Retinal pigment epithelial cell (primary cell): ENCODE measurements around the gene MKX.

Source experiments
- DNase-seq: peaks from one replicate; pipeline ENCODE4 v3.0.0-alpha.2; 2010; ENCODE audit warnings: low read depth
- H3K4me3 ChIP-seq: 2 replicates; pipeline ENCODE4 v1.5.1; 2011; ENCODE audit warnings: mild to moderate bottlenecking, low read length, control low read depth, moderate library complexity
- TF ChIP-seq, protein P1 (sequence below): conservative IDR thresholded peaks from 2 replicates; pipeline ENCODE4 v1.5.1; 2011; ENCODE audit warnings: low read depth, low read length, control low read depth, inconsistent platforms

Gene MKX

GRCh38 chr10:27695088-27695487 lies 50.5 kb downstream of the MKX start:
- TF ChIP-seq, protein P1, sequence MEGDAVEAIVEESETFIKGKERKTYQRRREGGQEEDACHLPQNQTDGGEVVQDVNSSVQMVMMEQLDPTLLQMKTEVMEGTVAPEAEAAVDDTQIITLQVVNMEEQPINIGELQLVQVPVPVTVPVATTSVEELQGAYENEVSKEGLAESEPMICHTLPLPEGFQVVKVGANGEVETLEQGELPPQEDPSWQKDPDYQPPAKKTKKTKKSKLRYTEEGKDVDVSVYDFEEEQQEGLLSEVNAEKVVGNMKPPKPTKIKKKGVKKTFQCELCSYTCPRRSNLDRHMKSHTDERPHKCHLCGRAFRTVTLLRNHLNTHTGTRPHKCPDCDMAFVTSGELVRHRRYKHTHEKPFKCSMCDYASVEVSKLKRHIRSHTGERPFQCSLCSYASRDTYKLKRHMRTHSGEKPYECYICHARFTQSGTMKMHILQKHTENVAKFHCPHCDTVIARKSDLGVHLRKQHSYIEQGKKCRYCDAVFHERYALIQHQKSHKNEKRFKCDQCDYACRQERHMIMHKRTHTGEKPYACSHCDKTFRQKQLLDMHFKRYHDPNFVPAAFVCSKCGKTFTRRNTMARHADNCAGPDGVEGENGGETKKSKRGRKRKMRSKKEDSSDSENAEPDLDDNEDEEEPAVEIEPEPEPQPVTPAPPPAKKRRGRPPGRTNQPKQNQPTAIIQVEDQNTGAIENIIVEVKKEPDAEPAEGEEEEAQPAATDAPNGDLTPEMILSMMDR: no peak
- H3K4me3 ChIP-seq: no peak overlapping the region
- no peak for DNase-seq

DNA sequence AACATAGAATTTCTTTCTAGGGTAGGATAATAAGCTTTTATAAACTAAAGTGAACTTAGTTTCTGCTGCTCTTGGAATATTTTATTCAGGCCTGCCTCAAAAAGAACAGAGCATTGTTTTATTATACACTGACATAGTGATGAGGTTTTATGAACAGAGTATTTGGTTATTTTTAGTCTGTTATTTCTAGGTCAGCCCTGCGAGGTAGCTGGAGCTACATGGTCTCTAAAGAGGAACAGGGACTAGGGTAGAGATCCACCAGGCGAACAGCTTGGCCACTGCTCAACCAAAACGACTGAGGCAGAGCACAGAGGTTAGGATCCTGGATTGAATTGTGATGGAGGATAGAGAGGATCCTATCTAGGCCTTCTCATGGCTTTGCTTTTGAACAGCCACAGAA lies 53.0 kb downstream of the MKX start:
- no peak for DNase-seq
- TF ChIP-seq, protein P1: no peak
- no peak overlapping the region for H3K4me3 ChIP-seq

DNA sequence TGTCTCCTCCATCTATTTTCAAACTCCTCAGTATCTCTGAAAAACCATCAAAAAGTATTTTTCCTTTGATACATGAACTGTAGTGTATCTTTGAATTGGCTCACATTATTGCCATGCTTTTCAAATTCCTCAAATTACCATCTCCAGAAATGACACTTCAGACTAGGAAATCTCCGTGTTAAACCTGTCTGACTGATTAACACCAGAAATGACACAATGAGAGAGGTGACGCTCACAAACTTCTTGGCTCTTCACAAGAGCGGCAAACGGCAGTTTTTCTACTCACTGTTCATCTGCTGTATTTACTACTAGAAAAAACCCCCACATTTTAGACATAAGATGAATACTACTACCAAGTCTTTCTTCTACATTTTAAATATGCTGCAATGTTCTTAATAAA lies 56.6 kb downstream of the MKX start:
- TF ChIP-seq, protein P1: no peak
- no peak for DNase-seq
- H3K4me3 ChIP-seq: no peak overlapping the region

GRCh38 chr10:27688276-27688675 lies 57.3 kb downstream of the MKX start:
- H3K4me3 ChIP-seq: no peak overlapping the region
- no peak for DNase-seq
- TF ChIP-seq, protein P1: no peak

DNA sequence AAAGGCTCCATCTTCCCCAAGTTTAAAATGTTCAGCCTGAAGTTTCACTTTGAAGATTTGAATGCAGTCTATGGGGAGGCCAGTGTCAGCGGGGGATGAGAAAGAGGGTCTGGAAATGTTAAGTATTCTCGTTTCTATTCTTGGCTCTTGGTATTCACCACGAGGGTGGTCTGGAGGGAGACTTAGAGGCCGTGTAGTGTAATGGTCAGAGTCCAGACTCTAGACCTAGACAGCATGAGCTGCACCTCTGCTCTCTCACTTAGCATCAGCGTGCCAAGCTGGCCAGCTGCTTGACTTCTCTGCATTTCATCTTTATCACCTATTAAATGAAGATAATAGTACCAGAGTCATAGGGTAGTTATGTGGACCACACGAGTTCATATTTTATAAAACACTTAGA lies 57.9 kb downstream of the MKX start:
- no peak overlapping the region for H3K4me3 ChIP-seq
- TF ChIP-seq, protein P1: no peak
- no peak for DNase-seq

DNA sequence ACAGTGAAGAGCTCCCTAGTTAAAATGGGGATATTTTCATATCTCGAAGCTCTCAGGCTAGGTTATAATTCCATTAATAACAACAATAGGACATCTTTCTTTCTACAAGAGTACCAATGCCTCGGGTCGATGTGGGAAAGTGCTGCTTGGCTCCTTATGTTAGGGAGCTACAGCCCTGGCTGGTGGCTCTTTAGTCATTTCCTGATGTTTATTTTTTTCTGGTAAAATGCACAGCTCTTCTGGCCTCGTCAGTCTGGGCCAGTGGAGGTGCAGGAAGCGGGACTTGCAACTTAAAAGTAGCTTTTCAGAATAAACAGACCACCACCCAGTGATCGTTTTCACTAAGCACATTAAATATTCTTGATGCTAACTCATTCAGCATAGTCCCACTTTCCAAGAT lies 58.3 kb downstream of the MKX start:
- TF ChIP-seq, protein P1: no peak
- no peak overlapping the region for H3K4me3 ChIP-seq
- no peak for DNase-seq

DNA sequence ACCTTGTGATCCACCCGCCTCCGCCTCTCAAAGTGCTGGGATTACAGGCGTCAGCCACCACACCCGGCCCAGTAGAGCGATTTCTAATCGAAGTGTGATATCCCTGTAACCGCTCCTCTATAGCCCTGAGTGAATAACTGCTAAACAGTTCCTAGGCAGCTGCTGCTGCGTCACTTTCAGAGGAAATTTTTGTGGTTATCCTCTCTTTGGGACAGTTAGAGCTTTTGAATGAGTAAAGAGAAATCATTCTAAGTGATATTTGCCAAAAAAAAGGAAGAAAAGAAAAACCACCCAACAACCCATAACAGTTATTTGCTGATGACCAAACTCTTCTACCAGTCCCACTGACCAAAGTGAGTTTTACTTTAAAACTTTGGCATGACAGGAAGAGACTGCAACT lies 59.9 kb downstream of the MKX start:
- no peak for DNase-seq
- no peak overlapping the region for H3K4me3 ChIP-seq
- TF ChIP-seq, protein P1: no peak
